ENCODE data around the gene STC2. TPM values are rescaled to one million over a fixed set of nuclear protein-coding genes. Genes with fewer than 3 reads are reported as not detected.

The STC2 gene
- total and polyA plus RNA-seq, 10 of the 15 experiments (the other 5 are each of a cell fraction or from before 2014, with no cell fraction given), result 0.05 to 4.8 (median 2.0) TPM

DNA sequence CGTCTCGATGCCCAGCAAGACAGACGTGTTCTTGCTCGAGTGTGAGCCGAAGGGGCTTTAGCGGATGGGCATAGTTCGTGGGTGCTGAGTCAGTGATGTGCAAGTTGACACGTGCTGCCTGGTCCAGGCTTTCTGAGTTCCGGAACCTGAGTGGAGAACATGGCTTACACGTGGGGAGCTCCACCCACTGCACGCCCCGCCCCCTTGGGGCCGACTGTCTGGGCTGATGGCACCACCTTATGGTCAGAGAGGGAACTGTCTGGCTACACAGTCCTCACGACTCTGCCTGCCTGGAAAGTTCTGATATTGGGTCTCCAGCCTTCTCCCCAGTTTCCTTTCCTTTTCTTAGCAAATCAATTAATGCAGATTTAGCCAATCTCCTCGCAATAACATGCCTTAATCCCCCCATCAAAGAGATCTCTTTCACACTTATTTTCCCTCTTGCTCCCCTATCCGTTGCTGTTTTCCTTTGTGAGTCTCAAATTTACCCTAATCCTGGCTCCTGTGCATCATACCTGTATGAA lies 3.8 kb upstream of the STC2 start (continued):
- TF ChIP-seq MYB (IDR thresholded peaks at IDR 0.05; ENCODE audit: borderline replicate concordance, low read depth, low read length) (no peak), YBX1 (IDR thresholded peaks at IDR 0.05) (no peak), ZNF274 (IDR thresholded peaks at IDR 0.05; ENCODE audit: insufficient read depth, insufficient read length) (no peak), CHD1 (IDR thresholded peaks at IDR 0.05; ENCODE audit: low read depth, low read length) (no peak), BHLHE40 (IDR thresholded peaks at IDR 0.05; ENCODE audit: borderline replicate concordance in 1 of 2, low read depth in 2 of 2, low read length in 1 of 2) (peak; percentile 78 to 89), ETV6 (conservative IDR thresholded peaks at IDR 0.05 in 1 of 2, IDR thresholded peaks at IDR 0.05 in 1 of 2; ENCODE audit: borderline replicate concordance in 1 of 2, low read depth in 1 of 2) (no peak), RELA (IDR thresholded peaks at IDR 0.05; ENCODE audit: borderline replicate concordance, partially characterized antibody) (peak; percentile 34), JUNB (IDR thresholded peaks at IDR 0.05) (no peak), MTA3 (IDR thresholded peaks at IDR 0.05; ENCODE audit: borderline replicate concordance, low read length) (no peak), BRCA1 (IDR thresholded peaks at IDR 0.05; ENCODE audit: low read depth, low read length) (no peak), YY1 (IDR thresholded peaks at IDR 0.05; ENCODE audit: low read depth, low read length) (peak; percentile 70; the same call in 1 of the 2 replicates)
- TF ChIP-seq, protein P1, sequence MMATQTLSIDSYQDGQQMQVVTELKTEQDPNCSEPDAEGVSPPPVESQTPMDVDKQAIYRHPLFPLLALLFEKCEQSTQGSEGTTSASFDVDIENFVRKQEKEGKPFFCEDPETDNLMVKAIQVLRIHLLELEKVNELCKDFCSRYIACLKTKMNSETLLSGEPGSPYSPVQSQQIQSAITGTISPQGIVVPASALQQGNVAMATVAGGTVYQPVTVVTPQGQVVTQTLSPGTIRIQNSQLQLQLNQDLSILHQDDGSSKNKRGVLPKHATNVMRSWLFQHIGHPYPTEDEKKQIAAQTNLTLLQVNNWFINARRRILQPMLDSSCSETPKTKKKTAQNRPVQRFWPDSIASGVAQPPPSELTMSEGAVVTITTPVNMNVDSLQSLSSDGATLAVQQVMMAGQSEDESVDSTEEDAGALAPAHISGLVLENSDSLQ (IDR thresholded peaks at IDR 0.05), result no peak
- TF ChIP-seq, protein P2, sequence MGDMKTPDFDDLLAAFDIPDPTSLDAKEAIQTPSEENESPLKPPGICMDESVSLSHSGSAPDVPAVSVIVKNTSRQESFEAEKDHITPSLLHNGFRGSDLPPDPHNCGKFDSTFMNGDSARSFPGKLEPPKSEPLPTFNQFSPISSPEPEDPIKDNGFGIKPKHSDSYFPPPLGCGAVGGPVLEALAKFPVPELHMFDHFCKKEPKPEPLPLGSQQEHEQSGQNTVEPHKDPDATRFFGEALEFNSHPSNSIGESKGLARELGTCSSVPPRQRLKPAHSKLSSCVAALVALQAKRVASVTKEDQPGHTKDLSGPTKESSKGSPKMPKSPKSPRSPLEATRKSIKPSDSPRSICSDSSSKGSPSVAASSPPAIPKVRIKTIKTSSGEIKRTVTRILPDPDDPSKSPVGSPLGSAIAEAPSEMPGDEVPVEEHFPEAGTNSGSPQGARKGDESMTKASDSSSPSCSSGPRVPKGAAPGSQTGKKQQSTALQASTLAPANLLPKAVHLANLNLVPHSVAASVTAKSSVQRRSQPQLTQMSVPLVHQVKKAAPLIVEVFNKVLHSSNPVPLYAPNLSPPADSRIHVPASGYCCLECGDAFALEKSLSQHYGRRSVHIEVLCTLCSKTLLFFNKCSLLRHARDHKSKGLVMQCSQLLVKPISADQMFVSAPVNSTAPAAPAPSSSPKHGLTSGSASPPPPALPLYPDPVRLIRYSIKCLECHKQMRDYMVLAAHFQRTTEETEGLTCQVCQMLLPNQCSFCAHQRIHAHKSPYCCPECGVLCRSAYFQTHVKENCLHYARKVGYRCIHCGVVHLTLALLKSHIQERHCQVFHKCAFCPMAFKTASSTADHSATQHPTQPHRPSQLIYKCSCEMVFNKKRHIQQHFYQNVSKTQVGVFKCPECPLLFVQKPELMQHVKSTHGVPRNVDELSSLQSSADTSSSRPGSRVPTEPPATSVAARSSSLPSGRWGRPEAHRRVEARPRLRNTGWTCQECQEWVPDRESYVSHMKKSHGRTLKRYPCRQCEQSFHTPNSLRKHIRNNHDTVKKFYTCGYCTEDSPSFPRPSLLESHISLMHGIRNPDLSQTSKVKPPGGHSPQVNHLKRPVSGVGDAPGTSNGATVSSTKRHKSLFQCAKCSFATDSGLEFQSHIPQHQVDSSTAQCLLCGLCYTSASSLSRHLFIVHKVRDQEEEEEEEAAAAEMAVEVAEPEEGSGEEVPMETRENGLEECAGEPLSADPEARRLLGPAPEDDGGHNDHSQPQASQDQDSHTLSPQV (IDR thresholded peaks at IDR 0.05), result no peak
- TF ChIP-seq, protein P3, sequence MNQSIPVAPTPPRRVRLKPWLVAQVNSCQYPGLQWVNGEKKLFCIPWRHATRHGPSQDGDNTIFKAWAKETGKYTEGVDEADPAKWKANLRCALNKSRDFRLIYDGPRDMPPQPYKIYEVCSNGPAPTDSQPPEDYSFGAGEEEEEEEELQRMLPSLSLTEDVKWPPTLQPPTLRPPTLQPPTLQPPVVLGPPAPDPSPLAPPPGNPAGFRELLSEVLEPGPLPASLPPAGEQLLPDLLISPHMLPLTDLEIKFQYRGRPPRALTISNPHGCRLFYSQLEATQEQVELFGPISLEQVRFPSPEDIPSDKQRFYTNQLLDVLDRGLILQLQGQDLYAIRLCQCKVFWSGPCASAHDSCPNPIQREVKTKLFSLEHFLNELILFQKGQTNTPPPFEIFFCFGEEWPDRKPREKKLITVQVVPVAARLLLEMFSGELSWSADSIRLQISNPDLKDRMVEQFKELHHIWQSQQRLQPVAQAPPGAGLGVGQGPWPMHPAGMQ (IDR thresholded peaks at IDR 0.05; ENCODE audit: borderline replicate concordance), result no peak
- TF ChIP-seq, protein P4, sequence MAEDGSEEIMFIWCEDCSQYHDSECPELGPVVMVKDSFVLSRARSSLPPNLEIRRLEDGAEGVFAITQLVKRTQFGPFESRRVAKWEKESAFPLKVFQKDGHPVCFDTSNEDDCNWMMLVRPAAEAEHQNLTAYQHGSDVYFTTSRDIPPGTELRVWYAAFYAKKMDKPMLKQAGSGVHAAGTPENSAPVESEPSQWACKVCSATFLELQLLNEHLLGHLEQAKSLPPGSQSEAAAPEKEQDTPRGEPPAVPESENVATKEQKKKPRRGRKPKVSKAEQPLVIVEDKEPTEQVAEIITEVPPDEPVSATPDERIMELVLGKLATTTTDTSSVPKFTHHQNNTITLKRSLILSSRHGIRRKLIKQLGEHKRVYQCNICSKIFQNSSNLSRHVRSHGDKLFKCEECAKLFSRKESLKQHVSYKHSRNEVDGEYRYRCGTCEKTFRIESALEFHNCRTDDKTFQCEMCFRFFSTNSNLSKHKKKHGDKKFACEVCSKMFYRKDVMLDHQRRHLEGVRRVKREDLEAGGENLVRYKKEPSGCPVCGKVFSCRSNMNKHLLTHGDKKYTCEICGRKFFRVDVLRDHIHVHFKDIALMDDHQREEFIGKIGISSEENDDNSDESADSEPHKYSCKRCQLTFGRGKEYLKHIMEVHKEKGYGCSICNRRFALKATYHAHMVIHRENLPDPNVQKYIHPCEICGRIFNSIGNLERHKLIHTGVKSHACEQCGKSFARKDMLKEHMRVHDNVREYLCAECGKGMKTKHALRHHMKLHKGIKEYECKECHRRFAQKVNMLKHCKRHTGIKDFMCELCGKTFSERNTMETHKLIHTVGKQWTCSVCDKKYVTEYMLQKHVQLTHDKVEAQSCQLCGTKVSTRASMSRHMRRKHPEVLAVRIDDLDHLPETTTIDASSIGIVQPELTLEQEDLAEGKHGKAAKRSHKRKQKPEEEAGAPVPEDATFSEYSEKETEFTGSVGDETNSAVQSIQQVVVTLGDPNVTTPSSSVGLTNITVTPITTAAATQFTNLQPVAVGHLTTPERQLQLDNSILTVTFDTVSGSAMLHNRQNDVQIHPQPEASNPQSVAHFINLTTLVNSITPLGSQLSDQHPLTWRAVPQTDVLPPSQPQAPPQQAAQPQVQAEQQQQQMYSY (CRISPR knock-in tag; IDR thresholded peaks at IDR 0.05), result no peak

Measured in GM12878 (cell line).